GM18873 (cell line): ENCODE results near the gene NKTR.

ENCODE experiments used
- ATAC-seq: cut with Tn5 transposase; IDR thresholded peaks from one replicate; pipeline ENCODE4 v1.9.1; 2021; ENCODE audit warnings: mild to moderate bottlenecking, moderate library complexity, moderate number of reproducible peaks; ENCODE audit not compliant: unreplicated experiment, low FRiP score

NKTR gene

DNA sequence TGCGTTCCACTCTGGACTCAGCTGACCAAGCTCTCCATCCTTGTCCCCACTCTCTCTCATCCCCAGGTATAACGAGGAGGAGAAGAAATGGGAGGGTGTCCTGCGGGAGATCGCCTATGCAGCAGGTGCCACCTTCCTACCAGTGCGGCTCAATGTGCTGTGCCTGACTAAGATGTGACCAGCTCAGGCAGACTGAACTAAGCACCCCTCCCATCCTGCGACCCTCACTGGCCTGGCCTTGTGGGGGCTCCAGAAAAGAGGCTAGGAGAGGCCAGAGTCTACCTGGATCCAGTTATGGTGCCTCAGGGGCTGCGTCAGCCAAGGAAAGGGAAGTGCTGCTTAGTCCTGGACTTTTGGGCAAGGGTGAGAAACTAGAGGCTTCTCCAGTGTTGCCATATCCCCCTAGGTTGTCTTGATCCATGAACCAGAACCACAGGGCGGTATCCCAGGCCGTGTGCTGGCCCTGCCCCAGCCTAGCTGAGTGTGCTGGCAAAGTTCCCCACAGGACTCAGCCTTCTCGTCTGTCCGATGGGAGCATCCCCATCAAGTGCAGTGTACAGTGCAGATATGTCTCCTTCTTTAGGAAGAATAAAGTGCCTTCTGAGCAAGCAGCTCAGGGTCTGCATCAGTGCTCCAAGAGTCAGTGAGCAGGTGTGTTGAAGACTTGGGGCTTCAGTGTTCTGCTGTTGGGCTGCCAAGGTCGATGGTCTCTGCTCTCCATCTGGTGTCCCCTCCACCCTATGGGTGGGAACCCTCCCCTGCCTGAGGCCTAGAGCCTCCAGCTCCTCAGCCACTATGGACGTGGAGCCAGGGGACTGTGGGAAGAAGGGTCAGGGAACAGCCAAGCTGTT is 91.6 kb downstream of the NKTR start:
- no peak for ATAC-seq

DNA sequence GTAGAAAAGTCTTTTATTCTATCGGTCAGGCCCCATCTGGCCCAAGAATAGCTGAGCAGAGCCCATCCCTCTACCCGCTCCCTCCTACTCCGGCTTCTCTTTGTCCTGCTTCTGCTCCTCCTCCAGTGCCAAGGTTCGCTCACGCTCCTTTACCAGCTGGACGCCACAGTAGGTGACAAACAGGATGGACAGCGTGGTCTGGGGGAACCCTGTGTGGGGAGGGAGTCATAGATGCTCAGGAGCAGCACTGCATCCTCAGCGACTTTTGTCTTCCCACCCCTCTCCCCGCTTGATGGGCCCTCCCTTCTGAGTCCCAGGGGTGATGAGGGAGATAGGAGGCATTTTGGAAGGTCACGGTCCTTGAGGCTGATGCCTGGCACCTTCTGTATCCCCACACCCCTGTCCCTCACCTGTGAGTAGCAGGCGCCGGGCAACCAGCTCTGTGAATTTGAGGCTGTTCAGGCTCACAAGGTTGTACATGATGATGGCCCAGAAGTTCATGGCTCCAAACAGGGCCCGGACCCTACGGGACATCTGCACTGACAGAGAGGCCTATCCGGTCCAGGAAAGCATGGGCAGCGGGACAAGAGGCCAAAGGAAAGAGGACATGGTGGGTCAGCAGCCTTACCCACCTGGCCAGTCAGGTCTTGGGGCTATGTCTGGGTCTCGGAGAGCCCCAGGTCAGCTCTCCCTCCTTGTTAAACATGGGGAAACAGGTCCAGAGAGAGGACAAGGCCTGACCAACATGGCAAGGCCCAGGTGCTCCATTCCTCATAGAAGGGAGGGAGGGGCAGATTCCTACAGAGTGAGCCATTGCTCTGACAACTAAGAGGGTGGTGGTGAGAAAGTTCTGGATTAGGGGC is 92.4 kb downstream of the NKTR start:
- ATAC-seq = no peak

DNA sequence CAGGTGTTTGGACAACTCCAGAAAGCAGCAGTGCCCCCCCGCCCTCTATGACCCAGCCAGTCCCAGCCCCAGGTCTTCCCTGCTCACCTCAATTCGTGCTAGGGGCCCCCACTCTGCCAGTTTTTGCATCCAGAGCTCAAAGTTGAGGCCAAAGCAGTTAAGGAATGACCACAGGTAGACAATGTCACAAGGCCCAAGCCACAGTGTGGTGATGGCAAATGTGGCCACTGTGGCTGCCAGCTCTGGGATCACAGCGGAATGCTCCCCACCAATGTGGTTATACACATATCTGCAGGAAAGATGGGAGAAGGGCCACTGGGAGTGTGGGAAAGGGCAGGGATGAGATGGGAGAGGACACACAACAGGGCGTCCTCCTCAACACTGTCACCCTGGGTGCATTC is 93.0 kb downstream of the NKTR start:
- no peak for ATAC-seq

DNA sequence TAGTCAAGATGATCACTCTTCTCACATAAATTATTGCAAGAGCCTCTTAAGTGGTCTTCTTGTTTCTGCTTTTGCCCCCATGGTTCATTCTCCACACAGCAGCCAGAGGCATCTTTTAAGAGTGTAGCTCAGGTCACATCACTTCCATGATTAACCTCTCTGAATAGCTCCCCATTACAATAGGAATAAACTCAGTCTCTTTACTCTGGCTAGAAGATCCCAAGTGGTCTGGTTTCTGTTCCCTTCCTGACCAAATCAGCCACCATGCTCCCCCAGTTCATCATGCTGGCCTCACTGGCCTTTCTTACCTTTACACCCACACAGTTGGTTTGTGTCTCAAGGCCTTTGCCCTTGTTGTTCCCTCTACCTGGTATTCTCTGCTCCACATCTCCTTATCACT is 93.9 kb downstream of the NKTR start:
- ATAC-seq = no peak

DNA sequence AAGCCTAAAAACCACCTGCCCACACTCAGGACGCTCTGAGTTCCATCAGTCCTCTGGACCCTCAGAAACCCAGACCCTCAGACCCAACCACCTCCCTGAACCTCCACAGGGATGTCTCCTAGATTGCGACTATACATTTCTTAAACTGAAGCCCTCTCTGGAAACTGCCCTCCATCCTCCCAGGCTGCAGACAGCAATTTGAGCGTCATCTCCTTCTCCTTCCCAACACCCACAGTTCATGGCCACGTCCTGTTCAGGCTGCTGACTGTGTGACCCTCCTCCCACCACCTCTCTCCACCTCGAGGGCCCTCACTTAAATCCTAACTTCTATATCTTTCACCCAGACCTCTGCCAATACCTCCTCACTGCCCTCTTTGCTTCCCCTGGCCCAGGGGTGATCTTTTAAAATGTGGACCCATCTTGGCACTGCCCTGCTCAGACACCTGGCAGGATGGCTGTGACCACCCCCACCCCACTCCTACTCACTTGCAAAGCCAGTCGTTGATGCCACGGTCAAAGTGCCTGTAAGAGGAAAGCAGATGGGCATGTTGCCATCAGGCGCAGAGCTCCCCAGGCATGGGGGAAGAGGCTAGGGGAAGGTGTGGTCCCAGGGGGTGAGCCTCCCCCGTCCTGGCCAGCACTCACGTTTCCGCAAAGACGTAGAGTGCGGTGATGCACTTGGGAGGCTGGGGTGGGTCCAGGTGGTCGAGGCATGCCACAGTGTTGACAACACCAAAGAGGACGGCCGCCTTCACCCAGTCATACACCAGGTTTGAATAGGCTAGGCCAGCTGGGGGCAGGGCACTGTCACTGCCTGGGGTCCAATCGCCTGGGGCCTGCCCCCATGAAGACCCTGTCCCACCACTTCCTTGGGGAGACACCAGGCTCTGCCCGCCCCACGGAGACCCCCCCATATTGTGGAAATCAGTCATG is 96.1 kb downstream of the NKTR start:
- no peak for ATAC-seq

DNA sequence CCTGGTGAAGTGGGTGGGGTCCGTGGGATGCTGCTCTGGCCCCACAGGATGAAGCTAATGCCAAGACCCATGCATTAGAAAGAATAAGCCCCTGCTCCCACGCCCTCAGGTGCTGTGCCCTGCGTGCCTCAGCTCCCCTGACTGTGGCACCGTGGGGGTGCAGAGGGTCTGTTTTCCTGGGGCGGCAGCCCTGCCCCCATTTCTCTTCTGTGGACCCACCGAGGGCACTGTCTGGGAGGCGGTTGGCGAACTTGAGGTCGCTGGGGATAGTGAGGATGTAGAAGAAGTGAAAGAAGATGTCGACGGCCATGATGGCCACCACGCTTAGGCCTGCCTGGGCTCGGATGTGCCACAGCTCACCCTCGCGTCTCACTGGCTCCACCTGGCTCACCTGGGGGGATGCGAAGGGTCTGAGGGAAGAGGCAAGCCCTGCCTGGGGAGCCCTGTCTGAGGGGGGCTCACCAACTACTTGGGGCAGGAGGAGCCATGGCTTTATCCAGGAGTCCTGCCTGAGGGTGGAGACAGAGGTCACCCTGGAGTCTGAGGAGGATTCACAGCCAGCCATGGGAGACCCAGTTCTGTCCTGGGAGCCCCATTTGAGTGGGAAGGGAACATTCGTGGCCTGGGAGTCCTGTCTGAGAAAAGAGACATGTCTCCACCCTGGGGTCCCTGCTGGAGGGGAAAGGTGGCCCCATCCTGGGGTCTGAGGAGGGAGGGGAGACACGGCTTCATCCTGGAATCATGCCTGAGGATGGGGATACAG is 97.0 kb downstream of the NKTR start:
- ATAC-seq = no peak
